Stimulated activated CD4-positive, alpha-beta T cell treated with anti-CD3 and anti-CD28 coated beads, Interleukin-12 subunit alpha, Interleukin-12 subunit beta, amount 100 ng/mL, for 48 hours (primary cell): ENCODE results near the gene ATRX.
"Not testable (repeated sequence)": the region's sequence is repeated elsewhere in the genome, so short reads cannot be mapped to it uniquely, and the experiment has no call there.

Experiments
- DNase-seq, 3 donors: peaks; one replicate each; pipeline ENCODE4 v3.0.0-alpha.2; 2020; ENCODE audit warnings: low read depth in 2 of 3, low spot score in 1 of 3

The ATRX gene

DNA sequence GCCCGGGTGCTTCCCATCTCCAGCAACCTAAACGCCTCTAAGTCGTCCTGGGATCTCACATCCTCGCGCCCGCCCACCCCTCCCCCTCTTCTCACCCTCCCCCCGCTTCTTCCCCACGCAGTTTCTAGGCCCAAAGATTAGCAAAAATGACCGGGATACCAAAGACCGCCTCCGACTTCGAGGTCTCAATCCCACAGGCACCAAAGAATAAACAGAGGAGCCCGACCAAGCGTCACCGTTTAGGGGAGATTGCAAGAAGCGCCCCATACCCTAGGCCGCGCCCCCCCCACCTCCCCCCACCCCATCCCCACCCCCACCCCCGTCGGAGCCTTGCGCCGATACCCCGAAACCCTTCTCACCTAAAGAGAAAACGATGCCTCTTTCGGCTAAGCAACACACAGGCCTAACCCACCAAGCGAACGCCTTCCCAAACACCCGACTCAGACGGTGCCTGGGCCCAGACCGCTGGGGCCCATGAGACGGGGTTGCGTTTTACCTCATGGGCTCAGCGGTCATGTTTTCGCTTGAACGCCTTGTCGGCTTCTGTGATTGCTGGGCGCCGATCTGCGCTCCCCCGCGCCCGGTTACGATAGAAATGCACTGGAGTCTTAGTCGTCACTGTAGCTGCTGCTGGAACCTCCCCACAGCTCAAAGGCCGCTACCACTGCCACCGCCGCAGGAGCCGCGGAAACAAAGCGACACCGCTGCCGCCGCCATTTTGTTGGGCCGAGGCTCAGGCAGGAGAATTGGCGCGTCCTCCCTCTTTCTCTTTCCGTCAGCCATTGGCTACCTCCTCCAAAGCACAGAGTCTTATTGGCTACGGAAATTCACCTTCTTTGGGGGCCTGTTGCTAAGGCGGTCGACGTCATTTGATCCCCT is at the start of gene ATRX:
Gene ATRX (minus strand): TSS at position 731 of the 879 bp plus-strand sequence. CDS start 215 bp downstream, at position 516.
- DNase-seq, result peak; percentile 50 to 63 (median 52)

DNA sequence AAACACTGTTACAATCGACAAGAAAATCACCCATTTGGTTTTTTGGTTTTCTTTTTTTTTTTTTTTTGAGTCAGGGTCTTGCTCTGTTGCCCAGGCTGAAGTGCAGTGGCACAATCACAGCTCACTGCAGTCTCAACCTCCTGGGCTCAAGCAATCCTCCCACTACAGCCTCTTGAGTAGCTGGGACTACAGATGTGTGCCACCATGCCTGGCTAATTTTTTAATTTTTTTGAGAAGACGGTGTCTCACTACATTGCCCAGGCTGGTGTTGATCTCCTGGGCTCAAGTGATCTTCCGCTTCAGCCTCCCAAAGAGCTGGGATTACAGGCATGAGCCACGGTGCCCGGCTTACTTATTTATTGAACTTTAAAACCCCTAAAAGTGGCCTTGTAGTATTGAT is 45.5 kb upstream of the ATRX start:
- DNase-seq, result not testable (repeated sequence)

GRCh38 chrX:77821989-77822388 is 36.0 kb upstream of the ATRX start:
- DNase-seq, result not testable (repeated sequence)

DNA sequence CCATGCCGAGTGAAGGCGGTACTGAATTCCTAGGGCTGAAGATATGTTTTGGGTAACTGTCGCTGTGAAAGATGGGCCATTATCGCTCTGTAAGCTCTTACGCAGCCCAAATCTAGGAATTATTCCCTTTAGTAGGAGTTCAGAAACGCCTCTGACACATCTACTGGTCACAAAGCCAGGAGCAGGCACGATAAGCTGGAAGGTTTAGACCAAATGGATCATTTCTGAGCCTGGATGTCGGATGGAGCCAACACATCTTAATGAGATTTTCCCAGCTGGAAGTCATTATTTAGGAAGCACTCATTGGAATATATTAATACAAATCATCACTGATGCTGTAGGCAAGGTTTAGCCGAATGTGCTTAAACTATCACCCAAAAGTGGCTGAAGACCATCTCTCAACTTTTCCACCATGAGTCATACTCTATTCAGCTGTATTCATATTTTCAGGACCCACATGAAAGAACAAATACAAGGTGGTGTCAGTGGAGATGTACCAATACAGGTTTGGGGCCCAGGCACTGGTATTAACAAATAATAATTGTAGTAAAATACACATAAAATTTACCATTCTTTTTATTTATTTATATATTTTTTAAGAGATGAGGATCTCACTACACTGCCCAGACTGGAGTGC is 34.2 kb upstream of the ATRX start:
- DNase-seq, result no peak

DNA sequence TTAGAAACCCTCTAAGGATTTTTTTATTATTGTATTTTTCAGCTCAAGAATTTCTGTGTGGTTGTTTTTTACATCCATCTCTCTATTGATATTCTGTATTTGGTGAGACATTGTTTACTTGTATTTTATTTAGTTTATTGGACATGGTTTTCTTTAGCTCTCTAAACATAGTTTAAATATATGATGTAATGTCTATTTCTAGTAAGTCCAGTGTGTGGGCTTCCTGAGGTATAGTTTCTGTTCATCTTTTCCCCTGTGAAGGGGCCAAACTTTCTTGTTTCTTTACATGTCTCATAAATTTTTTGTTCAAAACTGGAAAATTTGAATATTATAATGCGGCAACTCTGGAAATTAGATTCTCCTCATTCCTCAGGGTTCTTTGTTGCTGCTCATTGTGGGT is 28.2 kb upstream of the ATRX start:
- no peak for DNase-seq

GRCh38 chrX:77802201-77802600 is 16.2 kb upstream of the ATRX start:
- DNase-seq, result no peak

- DNase-seq, result no peak
Measured at GRCh38 chrX:77795124-77795523, 9.1 kb upstream of the ATRX start.

GRCh38 chrX:77793946-77794345 is 7.9 kb upstream of the ATRX start:
- no peak for DNase-seq

DNA sequence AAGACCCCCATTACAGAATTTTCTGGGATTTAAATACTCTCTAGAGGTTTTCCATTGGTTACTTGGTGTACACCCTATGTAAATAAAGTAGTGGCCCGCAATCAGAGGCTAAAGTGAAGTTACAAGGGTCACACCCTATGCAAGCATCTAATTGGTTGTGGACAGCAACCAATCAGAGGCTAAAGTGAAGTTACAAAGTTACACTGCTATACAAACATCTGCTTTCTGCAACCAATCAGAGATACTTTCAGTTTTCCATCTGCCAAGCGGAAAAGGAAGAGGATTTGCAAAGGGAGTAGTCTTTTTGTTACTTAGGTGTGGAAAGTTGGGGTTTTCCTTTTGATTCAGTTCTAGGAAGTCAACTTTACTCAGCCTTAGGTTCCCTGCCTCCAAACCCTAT is 2.0 kb upstream of the ATRX start:
- no peak for DNase-seq

DNA sequence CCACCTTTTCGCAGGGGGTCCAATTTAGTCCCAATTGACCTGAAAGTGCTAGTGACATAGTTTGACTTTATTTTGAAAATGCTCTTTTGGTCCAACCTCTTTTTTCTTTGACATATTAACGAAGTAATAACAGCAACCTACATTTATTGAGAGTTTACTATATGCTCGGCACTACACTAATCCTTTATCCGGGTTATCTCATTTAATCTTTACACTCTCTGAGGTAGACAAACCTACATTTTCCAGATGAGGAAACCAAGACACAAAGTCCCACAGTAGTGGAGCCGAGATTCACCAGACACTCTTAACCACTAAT is 307 bp upstream of the ATRX start:
- no peak for DNase-seq

DNA sequence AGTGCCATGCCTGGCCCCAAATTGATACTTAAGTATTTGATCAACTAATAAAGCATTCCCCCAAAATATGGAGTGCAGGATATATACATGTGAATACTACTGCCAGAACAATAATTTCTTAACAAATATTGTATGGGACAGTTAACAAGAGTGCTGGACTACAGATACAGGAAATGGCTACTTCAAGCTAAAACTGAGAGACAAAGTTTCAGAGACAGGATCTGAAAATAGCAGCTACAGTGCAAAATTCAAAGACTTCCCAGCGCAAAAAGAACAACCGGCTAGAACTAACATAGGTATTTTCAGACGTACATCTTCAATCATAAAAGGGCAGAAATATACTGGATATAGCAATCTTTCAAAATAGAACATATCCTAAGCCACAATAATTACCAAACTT is 6.3 kb downstream of the ATRX start:
- DNase-seq, result no peak

GRCh38 chrX:77776659-77777058 is 9.4 kb downstream of the ATRX start:
- no peak for DNase-seq

DNA sequence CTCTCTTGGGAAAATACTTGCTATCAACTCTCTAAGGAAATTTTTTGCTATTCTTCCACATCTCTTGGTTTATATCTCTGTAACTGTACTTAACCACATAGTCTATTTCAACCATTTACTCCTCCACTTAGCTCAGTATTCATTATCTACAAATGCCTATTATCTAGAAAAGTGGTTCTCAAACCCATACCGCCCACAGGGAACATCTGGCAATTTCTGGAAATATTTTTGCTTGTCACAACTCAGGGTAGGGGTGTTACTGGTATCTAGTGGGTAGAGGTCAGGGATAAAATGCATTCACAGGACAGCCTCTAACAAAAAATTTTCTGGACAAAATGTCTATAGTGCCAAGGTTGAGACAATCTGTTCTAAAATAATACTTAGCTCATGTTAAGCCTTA is 14.4 kb downstream of the ATRX start:
- no peak for DNase-seq

- DNase-seq, result no peak
Measured at GRCh38 chrX:77768787-77769186, 17.2 kb downstream of the ATRX start.

GRCh38 chrX:77766212-77766611 is 19.8 kb downstream of the ATRX start:
- not testable (repeated sequence) for DNase-seq

- no peak for DNase-seq
Measured at GRCh38 chrX:77755561-77755960, 30.5 kb downstream of the ATRX start.

GRCh38 chrX:77753942-77754341 is 32.1 kb downstream of the ATRX start:
- DNase-seq, result not testable (repeated sequence)

DNA sequence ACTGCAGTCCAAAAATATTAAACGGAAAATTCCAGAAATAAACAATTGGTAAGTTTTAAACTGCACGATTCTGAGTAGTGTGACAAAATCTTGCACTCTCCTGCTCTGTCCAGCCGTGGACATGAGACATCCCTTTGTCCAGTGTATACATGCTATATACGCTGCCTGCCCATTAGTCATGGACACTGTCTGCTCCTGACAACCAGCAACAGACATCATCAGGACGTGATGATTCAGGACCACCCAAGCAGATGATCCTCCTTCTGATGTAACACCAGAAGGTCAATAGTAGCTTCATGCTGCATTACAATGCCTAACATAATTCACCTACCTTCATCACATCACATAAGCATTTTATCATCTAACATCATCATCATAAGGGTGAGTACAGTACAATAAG is 36.3 kb downstream of the ATRX start:
- DNase-seq, result no peak

DNA sequence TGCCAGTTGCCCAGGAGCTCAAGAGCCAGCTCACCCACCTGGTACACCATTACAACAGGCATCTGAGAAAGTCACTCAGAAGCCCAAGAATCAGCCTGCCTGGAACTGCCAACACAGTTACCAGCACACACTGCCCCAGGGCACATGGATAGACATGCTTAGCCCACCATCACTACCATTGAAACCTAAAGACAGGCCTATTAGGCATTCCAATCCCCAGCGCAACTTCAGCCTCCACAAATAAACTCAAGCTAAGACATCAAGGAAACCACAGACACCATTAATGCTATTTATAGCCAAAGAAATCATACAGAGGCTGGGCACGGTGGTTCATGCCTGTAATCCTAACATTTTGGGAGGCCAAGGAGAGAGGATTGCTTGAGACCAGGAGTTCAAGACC is 42.3 kb downstream of the ATRX start:
- no peak for DNase-seq

DNA sequence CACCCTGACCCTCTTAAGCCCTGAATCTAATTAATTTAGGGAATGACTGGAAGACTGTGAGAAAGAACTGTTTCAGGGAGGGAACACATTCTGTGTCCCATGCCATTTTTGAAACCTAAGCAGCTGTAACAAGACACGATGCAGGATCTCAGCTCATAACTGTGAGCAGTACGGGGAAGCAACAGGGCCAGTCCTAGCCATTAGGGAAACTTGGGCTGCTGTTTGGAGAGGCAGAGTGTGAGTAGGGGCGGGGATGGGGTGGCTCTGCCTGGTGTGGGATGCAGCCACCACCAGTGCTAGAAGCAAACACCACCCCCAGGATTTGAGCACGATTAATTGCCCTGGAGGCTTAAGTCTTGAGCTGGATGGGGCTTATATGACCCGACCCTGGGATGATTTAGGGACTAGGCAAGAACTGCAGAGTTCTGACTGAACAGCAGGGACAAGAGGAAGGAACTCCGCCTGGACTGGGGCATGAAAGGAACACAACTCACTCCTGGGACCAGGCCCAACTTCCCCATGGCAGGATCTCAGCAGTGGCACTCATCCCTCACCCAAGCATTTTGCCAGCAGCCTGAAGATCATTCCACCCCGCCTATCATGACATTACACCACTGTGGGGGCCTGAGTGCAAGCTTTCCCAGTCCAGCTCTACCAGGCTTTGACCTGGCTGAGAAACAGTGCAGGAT is 43.1 kb downstream of the ATRX start:
- no peak for DNase-seq

DNA sequence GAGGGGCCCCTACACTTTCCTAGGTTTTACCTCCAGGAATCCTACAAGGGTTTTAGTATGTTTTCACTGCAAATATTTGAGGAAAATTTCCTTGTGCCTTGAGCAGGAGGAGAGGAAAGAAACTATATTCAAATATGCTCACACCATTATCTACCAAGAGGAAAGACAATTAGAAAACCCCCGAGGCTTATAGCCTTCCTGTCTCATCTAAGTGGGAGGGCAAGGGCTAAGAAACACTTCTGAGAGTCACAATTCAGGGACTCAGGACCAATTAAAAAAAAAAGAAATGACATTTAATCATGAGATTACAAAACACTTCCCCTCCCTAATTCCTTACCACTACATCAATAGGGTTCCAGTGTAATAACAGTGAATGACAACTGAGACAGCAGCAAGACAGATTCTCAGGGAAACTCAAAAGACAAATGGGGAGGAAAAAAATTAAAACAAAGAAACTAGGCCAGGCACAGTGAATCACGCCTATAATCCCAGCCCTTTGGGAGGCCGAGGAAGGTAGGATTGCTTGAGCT is 45.6 kb downstream of the ATRX start:
- no peak for DNase-seq

GRCh38 chrX:77733342-77733741 is 52.7 kb downstream of the ATRX start:
- no peak for DNase-seq
